ENCODE measurements around the gene DEPP1.

The DEPP1 gene

GRCh38 chr10:44979281-44980191 is 927 bp upstream of the DEPP1 start:
- DNase-seq (ENCODE audit: low spot score): no peak

GRCh38 chr10:44978213-44978569 is 418 bp downstream of the DEPP1 start:
- no peak for DNase-seq (ENCODE audit: low spot score)

DNA sequence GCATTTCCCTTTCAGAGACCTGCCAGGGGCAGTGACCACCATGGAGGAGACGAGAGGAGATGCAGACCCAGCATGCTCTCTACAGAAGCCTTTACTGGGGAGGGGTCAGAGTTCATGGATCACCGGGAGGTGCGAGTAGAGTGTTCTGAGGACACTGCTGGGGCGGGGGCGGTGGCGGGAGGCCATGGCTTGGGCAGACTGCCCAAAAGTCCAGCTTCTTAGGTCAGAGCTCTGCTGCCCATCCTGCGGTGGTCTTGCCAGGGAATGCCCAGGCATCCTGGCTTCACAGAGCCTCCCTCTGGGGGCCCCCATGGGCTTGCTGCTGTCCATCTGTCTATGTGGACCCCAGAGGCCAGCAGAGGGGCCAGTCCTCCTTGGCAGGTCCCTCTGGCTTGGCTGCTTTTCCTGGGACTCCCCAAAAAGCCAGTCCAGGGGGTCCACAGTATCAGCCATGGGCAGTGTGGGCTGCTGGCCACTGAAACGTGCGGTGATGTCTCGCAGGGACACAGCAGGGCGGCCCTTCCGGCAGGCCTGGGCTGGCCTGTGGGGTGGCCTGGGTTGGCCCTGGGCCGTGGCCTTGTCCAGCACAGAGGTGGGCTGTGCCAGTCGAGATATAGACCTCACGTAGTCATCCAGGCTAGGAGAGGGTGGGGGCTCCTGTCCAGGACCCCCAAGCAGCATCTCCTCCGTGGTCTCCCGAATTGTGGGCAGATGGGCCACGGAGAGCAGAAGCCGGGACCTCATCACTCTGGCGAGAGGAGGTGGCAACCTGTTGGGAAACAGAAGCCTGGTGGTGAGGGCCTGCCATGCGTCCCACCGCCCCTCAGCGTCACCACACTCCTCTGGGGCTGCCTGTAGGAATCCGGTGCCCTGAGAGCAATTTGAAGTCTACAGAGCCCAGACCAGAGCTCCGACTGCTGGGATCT is 1.1 kb downstream of the DEPP1 start:
- no peak for DNase-seq (ENCODE audit: low spot score)

GRCh38 chr10:44976352-44977198 is 2.0 kb downstream of the DEPP1 start:
- no peak for DNase-seq (ENCODE audit: low spot score)

GRCh38 chr10:44975431-44976331 is 2.9 kb downstream of the DEPP1 start:
- no peak for DNase-seq (ENCODE audit: low spot score)

GRCh38 chr10:44974628-44975430 is 3.8 kb downstream of the DEPP1 start:
- DNase-seq (ENCODE audit: low spot score): peak; percentile 60

- DNase-seq (ENCODE audit: low spot score): no peak
These were observed 4.5 kb downstream of the DEPP1 start for GRCh38 chr10:44974082-44974627.

DNA sequence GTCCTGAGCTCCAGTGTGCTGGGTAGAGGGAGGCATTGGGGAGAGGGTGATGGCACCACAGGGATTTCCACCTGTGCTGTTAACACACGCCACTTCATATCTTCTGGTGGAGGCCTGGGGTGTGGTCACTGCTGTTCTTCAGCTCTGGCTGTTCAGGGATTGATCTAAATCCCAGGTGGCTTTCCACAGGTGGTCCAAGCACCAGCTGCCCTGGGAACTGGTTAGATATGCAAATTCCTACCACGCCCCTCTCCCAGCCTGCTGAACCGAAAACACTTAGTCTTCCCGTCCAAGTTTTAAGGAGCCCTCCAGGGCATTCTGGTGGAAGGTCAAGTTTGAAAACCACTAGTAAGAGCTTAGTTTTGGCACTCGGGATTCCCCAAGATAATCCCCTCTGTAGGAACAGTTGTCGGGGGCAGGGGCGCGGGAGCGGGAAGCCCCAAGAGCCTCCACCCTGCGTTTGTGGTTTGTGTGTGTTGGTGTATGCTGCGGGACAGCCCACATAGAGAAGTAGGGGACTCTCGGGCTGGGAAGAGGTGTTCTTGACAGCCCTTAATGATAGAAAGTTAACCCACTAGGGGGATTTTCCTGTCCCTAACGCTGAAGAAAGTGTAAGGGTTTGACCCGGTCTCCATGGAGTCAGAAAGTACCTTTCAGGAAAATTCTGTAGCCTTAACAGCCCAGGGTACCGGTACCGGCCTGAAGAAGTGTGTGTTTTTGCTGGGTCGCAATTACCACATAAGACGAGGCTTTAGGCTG is 5.1 kb downstream of the DEPP1 start:
- DNase-seq (ENCODE audit: low spot score): no peak

- no peak for DNase-seq (ENCODE audit: low spot score)
These were observed 5.7 kb downstream of the DEPP1 start for GRCh38 chr10:44972874-44973306.

GRCh38 chr10:44971935-44972757 is 6.5 kb downstream of the DEPP1 start:
- DNase-seq (ENCODE audit: low spot score): no peak

- DNase-seq (ENCODE audit: low spot score): no peak
These were observed 7.2 kb downstream of the DEPP1 start for GRCh38 chr10:44971434-44971833.

DNA sequence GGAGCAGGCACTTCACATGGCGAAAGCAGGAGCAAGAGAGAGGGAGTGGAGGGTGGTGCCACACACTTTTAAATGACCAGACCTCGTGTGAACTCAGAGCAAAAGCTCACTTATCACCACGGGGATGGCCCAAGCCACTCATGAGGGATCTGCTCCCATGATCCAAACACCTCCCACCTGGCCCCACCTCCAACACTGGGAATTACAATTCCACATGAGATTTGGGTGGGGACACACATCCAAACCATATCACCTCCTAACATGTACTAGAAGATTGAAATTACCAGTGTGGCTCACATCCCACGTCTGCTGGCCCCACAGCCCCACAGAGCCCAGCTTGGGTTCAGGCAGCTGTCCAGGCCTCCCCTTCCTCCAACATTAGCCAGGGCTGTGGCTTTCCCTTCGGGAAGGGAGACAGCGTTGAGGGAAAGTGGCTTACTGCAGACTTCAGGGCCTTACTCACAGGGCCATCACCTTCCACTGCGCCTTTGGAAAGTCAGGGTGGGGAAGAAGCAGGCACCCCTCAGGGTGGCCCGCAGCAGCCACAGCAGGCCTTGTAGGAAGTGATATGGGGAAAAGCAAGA is 7.7 kb downstream of the DEPP1 start:
- no peak for DNase-seq (ENCODE audit: low spot score)

GRCh38 chr10:44969854-44970253 is 8.8 kb downstream of the DEPP1 start:
- DNase-seq (ENCODE audit: low spot score): no peak

DNA sequence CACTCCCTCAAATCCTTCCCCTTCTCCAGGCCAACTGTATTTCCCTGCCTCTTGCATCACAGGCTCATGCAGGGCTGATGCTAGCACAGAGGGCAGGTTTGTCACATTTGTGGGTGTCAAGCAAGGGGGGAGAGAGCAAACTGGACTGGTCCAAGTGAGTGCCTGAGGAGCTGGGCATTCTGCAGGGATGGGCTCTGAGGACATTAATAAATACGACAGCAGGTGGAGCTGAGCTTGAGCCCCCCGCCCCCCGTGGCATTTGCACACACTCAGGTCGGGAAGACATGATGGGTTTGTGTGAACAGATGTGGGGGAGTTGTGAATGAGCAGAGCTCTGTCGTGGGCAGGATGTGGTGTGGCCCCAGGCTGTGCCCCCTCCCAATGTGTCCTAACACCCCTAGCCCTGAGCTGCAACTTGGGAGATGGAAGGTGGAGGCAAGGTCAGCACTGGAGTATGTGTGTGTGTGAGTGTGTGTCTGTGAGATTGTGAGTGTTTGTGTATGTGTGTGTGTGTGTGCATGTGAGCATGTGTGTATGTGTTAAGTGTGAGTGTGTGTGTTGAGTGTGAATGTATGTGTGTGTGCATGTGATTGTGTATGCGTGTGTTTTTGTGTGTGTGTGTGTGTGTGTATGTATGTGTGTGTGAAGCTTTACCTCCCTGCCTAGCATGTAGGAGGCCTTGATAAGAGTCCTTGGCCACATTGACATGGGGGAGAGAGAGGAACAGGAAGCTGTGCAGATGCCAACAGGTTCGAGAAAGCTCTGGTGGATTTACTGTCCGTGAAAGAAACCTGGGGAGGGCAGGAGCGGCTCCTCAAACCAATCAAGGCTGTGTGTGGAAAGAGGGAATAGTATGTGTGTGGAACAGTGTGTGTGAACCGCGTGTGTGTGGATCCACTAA is 9.9 kb downstream of the DEPP1 start:
- DNase-seq (ENCODE audit: low spot score): no peak

DNA sequence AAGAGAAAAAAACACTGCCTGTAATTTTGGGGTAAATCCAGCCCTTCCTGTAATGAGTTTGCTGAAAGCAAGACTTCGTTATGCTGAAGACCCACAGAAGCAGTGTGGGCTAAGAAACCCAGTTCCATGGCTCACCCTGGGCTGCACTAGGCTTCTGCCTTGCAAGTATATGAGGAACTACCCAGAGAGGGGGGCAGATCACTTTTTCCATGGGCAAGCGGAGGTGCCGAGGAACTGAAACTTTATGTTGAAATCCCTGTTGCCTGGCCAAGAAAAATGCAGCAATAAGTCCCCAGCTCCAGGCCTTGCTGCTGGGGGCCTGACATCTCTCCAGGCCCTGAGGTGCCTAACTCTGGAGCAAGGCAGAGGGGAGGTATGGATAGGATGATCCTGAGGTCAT is 10.5 kb downstream of the DEPP1 start:
- DNase-seq (ENCODE audit: low spot score): no peak

GRCh38 chr10:44967616-44968015 is 11.0 kb downstream of the DEPP1 start:
- DNase-seq (ENCODE audit: low spot score): no peak

All from activated CD4-positive, alpha-beta T cell treated with anti-CD3 and anti-CD28 coated beads, Interleukin-2, Interleukin-4, amounts not matched to agents 100 ng/mL and 50 ng/mL, durations not matched to agents 16 hours and 8 hours (primary cell).